DMS153 treated with DMSO at 0.1 percent for 48 hours (cell line): ENCODE measurements around the gene CXCL17.

Source experiments
- DNase-seq: peaks from one replicate; lab custom pipeline; 2025; ENCODE audit not compliant: unreplicated experiment; lab: John Stamatoyannopoulos, UW

CXCL17 gene

DNA sequence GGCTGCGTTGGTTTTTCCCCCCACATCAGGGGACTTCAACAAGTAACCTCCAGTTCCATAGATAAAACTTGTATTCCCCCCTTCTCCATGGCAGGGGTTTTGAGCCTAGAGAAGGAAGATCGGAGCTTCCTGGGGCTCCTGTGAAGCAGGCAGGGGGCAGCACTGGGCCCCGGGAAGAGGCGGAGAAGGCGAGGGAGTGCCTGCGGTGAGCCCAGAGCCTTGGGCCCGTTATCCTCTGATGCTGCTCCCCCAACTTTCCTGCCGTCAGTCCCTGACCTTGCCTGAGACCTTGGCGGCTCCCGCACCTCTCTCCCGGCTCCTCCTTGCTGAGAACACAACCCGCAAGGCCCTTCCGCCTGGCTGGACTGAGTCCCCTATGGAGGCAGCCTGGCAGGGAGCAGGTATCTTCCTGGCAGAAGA lies 18.0 kb downstream of the CXCL17 start:
- DNase-seq: no peak

DNA sequence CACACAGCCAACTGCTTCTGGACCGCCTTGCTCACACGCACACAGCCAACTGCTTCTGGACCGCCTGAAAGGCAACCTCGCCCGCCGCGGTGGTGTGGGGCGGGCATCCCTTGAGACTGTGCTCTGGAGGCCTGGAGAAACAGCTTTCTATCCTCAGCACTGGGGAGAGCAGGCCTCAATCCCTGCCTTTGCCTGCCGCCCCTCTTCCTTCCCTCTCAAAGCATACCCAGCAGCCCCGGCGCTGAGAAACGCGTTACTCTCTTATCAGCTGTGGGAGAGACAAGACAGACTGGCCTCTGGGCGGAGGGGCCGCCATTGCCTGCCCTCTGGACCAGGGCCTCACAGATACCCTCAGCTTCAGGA lies 18.4 kb downstream of the CXCL17 start:
- DNase-seq: no peak

DNA sequence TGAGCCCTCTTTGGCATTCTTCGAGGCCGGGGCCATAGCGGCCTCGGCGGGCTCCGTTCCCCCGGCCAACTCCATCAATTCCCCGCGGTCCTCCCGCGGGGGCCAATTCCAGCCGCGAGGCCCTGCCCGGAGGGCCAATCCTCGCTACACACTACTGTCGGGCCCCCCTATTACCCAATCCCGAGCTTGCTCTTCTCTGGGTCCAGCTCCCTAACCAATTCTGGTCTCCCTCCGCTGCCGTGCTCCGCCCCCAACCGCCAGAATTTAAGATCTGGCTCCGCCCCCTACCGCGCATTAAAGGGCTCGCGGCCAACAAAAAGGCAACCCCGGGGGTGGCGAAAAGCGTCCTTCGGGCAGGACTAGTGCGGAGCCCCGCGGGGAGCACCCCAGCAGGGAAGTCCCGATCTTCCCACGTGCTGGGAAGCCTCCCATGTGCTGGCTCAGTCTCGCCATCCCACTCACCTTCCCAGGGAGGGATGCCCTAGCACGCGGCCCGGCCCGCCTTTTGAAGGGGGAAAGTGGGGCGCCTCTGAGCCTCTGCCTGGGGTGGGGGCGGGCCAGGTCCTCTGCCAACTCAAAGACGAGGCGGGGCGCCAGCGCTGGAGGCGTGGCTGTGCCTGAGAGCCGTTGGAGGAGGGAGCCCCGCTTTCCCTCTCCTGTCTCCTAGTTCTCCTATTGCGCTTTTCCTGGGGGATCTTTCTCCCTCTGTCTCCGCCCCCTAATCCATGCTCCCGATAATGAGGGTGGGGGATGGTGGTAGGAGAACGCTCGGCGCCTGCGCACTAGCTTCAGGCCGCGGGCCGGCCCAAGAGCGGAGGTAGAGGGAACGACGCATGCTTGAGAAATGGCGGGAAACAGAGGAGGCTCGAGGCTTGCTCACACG lies 19.0 kb downstream of the CXCL17 start:
- peak; percentile 91 for DNase-seq

DNA sequence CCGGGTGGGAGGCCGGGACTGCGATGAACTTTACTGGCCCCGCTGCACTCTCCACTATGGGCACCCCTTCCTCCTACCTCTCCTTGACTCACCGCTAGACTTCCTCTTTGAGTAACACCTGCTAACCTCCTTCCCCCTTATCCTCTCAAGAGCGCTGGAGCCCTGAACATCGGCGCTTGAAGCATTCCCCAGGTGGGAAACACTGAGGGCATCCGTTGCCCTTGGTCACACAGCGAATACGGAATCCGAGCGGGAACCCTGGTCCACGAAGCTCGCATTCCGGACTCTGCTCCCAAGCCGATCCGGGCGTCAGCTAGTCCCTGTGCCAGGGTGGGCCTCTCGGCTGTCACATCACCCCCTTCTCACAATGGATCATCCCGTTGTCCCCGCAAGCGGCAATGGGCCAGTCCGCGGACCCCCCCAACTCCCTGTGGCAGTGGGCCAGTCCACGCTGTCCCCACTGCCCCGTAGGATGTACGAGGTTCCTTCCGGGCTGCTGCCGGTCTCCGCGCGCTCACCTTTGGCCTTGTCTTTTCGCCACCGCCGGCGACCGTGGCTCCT lies 19.8 kb downstream of the CXCL17 start:
- DNase-seq: no peak

DNA sequence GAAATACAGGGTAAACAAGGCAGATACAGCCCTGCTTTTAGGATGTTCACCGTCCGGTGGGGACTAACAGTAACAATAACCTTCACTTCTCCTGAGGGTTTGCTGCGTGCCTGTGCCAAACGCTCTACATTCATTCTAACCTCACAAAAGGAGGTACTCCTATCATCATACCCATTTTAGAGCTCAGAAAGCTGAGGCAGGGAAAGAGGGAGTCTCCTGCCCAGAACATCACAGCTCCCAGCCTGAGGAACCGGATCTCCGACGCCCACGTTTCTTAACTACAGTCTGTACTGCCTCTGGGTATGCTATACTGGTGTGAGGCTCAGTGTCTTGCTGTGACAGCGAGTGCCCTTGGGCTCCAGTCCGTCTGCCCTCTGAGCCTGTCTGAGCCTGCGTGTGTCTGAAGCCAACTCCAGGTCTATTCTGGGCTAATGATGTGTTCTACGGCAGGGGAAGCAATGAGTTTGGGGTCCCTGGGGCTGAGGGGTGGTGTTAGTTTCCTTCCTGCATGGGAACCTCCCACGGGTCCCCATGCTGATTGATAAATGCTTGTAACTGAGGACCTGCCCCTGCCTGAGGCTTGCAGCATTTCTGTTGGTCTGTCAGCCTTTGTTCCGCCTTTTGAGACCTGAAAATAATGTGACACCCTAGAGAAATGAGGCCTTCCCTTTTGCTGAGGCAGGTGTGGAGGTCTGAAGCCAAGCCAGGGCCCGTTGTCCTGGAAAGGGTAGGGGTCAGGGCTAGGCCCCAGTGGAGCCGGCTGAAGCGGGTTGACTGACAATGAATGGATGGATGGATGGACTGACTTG lies 20.4 kb downstream of the CXCL17 start:
- no peak for DNase-seq

DNA sequence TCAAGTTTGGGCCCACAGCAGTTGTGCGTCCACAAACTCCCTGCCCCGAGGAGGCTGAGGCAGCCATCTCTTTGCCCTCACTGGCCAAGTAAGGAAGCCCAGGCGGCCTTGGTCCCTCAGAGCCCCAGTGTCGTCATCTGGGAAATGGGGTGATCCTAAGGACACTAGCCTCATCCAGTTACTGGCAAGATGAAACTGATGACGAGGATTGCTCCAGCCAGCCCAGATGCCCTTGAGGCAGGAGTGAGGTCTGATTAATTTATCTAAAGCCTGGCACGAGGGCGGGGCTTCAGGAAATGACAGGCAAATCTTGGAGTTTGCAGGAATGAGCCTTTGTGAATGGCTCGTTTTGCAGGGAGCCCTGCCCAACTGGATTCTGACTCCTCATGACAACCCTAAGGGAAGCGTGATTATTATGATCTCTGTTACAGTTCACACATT lies 21.1 kb downstream of the CXCL17 start:
- DNase-seq: no peak

DNA sequence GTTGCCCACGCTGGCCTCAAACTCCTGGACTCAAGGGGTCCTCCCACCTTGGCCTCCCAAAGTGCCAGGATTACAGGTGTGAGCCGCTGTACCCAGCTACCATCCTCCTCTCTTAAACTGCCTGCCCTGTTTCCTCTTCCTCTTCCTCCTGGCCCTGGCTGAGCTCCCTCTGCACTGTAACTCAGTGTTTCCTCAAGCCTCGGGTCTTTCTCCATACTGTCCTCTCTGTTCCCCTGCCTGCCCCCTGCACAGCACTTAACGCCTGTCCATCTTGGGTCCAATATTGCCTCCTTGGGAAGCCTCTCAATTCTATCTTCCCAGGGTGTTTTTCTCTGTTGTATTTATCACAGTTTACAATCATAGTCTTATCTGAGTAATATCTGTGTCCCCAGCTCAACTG lies 21.6 kb downstream of the CXCL17 start:
- DNase-seq: no peak

DNA sequence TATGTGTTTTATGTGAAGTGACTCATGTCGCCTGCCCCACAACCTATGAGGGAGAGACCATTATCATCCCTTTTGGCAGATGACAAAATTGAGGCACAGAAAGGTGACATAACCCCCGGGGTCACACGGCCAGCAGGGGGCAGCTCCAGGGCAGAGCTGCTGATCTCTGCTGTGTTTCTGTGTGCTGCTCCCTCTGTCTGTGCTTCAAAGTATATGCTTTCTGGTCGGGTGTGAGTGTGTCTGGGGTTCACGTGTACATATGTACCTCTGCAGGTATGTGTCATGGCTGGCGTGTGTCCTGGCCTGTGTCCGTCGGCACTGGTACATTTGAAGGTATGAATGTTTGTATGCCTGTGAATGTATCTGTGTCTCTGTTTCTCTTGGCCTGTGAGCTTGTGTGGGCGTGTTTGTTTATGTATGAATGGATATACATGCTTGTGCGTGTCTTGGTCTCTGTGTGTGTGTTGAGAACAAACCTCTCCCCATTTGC lies 22.6 kb downstream of the CXCL17 start:
- peak; percentile 28 for DNase-seq

DNA sequence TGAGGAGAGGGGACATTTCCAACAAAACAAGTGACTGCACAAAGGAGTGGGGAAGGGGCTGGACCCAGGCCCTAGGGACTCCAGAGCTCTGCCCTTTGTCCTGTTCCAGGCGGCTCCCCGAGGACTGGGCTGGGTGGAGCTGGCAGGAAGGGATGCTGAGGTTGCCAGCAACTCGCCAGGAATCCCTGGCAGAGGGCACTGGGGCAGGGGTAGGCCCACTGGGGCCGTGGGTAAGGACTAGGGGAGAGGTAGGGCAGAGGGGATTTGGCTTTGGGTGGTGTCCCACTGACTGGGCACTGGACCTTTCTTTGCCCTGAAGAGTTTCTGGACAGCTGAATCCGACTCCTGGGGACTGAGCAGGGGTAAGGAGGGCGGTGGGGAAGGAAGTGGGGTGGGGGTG lies 23.4 kb downstream of the CXCL17 start:
- DNase-seq: no peak

DNA sequence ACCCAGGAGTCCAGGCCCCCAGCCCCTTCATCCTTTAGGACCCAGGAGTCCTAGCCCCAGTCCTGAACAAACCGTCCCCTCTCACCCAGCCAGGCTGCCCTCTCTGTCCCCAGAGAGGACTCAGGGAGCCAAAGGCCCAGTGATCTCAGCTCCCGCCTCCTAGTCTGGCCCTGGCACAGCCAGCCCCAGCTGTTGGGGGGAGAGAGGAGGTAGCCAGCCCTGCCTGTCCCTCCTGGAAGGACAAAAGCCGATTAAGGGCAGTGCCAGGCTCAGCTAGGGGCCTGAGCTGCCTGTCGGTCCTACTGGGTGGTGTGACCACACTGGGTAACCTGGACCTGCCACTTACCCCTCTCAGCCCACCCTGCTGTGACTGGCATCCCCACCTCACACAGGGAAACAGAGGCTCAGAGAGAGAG lies 30.1 kb downstream of the CXCL17 start:
- no peak for DNase-seq

DNA sequence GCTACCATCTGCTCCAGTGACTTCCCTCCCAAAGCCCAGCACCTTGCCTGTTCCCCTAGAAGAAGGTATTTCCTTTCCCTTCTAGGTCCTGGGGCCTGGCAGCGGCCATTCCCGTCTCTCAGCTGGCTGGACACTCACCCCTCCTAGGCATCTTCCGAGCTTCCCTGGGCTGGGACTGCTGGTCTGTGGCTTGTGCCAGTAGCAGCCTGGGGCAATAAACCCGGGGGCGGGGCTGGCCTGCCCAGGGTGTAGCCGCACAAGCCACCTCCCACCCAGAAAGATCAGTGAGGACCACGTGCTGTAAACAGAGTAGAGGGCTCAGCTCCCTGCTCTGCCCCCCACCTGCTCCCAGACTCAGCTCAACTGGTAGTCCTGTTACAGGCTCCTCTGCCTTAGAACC lies 30.5 kb downstream of the CXCL17 start:
- DNase-seq: no peak

DNA sequence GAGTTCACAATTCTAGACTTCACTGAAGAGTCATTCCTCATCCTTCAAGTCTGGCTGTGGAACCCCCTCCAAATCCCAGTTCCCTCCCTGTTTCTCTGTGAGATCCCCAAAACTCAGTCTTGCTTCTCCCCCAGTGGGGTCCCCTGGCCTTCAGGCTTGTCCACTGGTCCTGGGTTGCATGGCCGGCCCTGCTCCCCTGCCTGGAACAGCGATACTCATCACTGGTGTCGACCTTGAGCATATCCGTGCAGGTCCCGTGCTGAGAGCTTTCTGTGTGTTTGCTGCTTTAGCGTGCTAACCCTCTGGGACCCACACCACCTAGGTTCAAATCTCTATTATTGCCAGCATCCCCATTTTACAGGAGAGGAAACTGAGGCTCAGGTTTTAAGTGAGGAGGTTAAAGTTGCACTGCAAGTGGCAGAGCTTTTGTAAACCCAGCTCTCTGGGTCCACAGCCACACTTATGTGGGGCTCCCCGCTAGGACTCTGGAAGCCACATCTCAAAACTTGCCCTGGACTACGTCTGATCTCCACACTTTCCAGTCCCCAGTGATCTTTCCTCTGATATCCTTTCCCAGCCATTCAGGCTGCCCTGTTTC lies 31.1 kb downstream of the CXCL17 start:
- no peak for DNase-seq

DNA sequence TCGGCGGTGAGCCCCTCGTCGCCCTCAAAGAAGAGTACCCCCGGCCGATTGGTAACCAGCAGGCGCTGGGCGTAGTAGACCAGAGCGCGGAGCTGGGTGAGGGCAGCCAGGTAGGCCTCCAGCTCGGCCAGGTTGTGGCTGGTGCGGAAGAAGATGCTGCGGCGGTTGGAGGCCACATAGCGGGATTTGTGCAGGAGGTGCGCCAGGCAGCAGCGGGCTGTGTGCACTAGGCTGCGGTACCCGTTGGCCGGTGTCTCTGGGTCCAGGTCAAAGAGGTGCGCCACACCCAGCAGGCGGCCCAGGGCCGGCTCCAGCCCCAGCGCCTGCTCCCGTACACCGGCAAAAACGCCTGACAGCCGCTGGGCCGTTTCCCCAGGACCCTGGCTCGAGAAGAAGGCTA lies 32.4 kb downstream of the CXCL17 start:
- no peak for DNase-seq

DNA sequence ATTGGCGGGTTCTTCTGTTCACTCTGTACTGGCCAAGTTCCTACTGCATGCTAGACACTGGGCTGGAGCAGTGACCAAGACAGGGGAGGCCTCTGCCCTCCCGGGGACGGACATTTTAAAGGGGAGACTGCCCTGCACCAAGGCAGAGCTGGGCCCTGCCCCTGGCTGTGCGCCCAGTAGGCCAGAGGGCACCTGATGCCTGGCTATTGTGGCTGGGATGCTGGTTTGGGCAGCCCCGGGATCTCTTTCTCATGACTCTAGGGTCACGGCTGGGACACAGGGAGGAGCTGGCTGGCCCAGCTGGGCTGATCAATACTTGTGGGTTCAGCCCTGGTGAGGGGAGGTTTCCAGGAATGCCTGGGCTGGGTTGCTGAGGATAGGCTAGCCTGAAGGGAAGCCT lies 33.3 kb downstream of the CXCL17 start:
- DNase-seq: no peak

DNA sequence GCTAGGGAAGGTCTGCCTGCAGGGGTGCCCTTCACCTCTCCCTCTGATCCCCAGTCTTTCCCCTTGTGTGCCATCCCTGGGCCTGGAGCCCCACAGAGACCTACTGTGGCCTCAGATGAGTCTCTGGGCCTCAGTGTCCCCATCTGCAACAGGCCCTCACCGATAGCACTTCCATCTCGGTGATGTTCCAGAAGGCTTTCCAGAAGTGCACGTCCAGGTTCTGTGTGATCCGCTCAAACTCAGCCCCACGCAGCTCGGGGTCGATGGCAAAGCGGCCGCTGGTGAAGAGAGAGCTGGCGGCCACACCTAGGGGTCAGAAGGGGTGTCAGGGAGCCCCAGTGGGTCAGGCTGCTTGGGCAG lies 35.0 kb downstream of the CXCL17 start:
- DNase-seq: no peak

DNA sequence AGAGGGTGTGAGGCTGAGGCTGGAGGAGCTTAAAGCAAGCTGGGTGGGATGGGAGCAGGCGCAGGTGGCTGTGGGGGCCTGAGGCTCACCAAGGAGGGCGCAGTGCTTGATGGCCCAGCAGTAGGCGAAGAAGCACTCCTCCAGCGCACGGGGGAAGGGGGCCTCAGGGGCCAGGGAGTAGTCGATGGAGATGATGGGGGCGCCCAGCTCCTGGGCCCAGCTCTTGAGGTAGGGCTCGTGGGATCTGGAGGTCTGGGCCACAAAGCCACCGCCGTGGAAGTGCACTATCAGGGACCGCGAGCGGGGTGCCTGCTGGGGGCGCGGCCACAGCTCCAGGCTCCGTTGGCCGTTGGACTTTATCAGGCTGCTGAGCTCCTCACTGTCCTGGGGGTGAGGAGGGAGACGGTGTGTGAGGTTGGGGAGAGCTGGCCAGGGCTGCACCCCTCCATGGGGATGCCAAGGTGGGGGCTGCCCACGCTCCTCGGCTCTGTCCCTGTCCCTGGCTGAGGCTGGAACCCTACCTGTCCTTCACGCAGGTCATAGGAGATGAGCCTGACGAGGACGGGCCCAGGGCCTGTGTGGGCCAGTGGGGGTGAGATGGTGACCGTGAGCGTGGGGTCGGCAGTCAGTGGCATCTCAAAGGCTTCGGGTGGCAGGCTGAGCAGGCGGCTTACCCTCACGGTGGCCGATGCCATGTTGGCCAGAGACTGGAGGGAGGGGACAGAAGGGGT lies 35.5 kb downstream of the CXCL17 start:
- DNase-seq: no peak

DNA sequence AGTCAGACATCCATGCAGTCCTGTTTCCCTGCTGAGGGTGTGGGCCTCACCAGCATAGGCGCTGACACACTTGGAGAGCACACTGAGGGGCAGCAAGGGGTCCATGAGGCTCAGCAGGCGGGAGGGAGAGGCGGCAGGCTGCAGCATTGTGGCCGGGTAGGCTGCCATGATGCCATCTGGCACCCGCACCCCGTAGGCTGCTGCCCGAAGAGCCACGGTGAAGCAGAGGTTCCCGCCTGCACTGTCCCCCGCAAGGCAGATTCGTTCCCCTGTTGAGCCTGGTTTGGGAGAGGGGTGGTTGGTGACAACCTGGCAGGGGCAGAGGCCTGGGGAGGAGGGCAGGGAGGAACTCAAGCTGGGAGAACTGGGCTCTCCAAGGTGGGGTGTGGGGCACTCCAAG lies 36.6 kb downstream of the CXCL17 start:
- DNase-seq: no peak

DNA sequence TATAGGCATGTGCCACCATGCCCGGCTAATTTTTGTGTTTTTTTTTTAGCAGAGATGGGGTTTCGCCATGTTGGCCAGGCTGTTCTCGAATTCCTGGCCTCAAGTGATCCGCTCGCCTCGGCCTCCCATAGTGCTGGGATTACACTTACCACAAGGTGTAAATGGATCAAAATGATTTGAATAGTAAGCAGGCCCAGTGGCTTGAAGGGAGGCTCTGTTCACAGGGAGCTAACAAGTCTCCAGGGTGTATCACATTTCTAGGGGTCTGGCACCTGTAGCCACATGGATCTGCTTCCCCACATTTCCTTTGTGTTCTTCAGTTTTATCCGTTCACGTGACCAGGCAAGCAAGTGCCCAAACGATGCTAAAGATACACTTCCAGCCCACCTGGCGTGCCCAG lies 39.2 kb downstream of the CXCL17 start:
- no peak for DNase-seq

DNA sequence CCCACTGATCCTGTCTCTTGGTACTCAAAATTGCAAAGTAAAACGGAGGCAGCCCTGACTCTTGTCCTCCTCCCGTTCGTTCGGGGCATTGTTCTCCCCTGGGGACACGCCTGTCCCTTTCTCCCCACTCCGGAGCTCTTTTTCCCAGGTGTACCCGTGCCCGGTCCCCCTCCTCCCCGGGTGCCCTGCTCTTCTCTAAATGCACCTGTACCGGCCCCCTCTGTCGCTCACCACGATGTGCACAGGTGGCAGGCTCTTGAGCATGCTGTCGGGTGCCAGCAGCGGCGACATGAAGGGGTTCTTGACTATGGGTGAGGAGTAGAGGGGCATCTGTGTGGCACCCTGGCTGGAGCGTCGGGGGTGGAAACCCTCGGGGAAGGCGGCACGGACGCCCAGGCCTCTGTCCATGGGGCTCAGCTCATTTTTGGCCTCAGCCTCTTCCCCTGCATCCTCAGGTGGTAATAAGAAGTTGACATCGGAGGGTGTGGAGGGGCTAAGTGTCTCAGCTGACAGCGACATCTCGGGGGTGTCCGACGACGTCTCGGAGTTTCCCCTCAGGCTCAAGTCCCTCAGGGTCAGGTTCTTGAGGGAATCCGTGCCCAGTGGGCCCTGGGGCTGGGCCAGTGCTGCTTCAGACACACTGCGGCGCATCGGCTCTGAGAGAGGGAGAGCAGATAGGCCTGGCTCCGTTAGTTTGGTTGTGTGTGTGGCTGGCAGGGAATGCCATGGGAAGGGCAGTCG lies 40.2 kb downstream of the CXCL17 start:
- no peak for DNase-seq
